GM12878 (cell line): ENCODE data around the gene PRUNE2. TPM values are rescaled to one million over a fixed set of nuclear protein-coding genes. Genes with fewer than 3 reads are reported as not detected.

Experiments used
- ATAC-seq: fragments of 200-7000 bp; cut with Tn5 transposase; 3 replicates; pipeline ENCODE4 v1.9.1; 2020; ENCODE audit warnings: mild to moderate bottlenecking, moderate library complexity
- BruUV-seq: library from RNA; stranded (reverse); fragments of 400-500 nt; replicated peaks from 2 replicates; lab custom pipeline; 2021; lab: Mats Ljungman, UMichigan
- CTCF ChIA-PET: fragments of 300-600 bp; sonication (Branson Sonifier 250); formaldehyde crosslinking; extraction: SDS; loops from one replicate; lab custom pipeline; 2021; ENCODE audit warnings: inconsistent platforms; lab: Yijun Ruan, JAX
- POLR2A ChIA-PET: fragments of 350-600 bp; formaldehyde crosslinking; extraction: SDS; loops from one replicate; lab custom pipeline; 2021; ENCODE audit warnings: inconsistent platforms; lab: Charles Lee
- RAD21 ChIA-PET: fragments of 300-600 bp; sonication (Branson Sonifier 250); formaldehyde crosslinking; loops from one replicate; lab custom pipeline; 2023; ENCODE audit warnings: antibody characterized with exemption; ENCODE audit not compliant: unreplicated experiment; lab: Charles Lee
- SMC1A ChIA-PET: fragments of 300-600 bp; sonication (Branson Sonifier 250); formaldehyde crosslinking; loops from one replicate; lab custom pipeline; 2023; ENCODE audit not compliant: unreplicated experiment, uncharacterized antibody; lab: Charles Lee
- DNase-seq: peaks from one replicate; pipeline ENCODE4 v3.0.0-alpha.2; 2011; ENCODE audit warnings: low read depth, low spot score
- FAIRE-seq: peaks from 3 replicates; lab custom pipeline; 2011; peaks lifted over from hg19 to GRCh38; lab: Jason Lieb, UNC
- H2AFZ ChIP-seq: 2 replicates; pipeline ENCODE4 v1.6.0; 2011; ENCODE audit warnings: low read depth, low read length, control low read depth; ENCODE audit not compliant: control insufficient read depth
- H3K27ac ChIP-seq: 2 replicates; pipeline ENCODE4 v1.5.1; 2011; ENCODE audit warnings: control low read depth; ENCODE audit not compliant: control insufficient read depth, insufficient read depth
- H3K27me3 ChIP-seq, 2 experiments: replicated peaks in 1 of 2; 2 replicates each; pipeline versions ENCODE4 v1.6.0 to v1.6.1; 2011; ENCODE audit warnings: low read length in 1 of 2; ENCODE audit not compliant: control insufficient read depth in 2 of 2, insufficient read depth in 2 of 2
- H3K36me3 ChIP-seq, 2 experiments: 2 replicates each; pipeline ENCODE4 v1.5.1; 2011; ENCODE audit warnings: low read length in 1 of 2; ENCODE audit not compliant: control insufficient read depth in 2 of 2, insufficient read depth in 2 of 2
- H3K4me1 ChIP-seq: 2 replicates; pipeline ENCODE4 v1.6.1; 2011; ENCODE audit warnings: mild to moderate bottlenecking, low read length, moderate library complexity, mixed read lengths; ENCODE audit not compliant: control insufficient read depth, insufficient read depth
- H3K4me2 ChIP-seq: 2 replicates; pipeline ENCODE4 v1.6.0; 2011; ENCODE audit warnings: control low read depth; ENCODE audit not compliant: control insufficient read depth, insufficient read depth
- H3K4me3 ChIP-seq: fragments of 200-600 bp; sonication (generic); 2 replicates; pipeline ENCODE4 v1.5.1; 2016
- H3K79me2 ChIP-seq: 2 replicates; pipeline ENCODE4 v1.6.0; 2011; ENCODE audit warnings: low read length; ENCODE audit not compliant: control insufficient read depth, insufficient read depth
- H3K9ac ChIP-seq: 2 replicates; pipeline ENCODE4 v1.8.0; 2011; ENCODE audit warnings: low read length, control low read depth, mixed read lengths; ENCODE audit not compliant: control insufficient read depth, insufficient read depth
- H3K9me3 ChIP-seq: replicated peaks from 3 replicates; pipeline ENCODE4 v1.5.1; 2011; ENCODE audit warnings: mild to moderate bottlenecking, low read length; ENCODE audit not compliant: control insufficient read depth, insufficient read depth
- H4K20me1 ChIP-seq: 2 replicates; pipeline ENCODE4 v1.6.0; 2011; ENCODE audit not compliant: control insufficient read depth, insufficient read depth
- KLF5 ChIP-seq: fragments of 450-650 bp; IDR thresholded peaks from 2 replicates; pipeline ENCODE4 v1.6.1; 2014; ENCODE audit warnings: mild to moderate bottlenecking; ENCODE audit not compliant: partially characterized antibody
- NR2F1 ChIP-seq: fragments of 450-650 bp; conservative IDR thresholded peaks from 2 replicates; pipeline ENCODE4 v1.6.1; 2017; ENCODE audit warnings: mild to moderate bottlenecking
- POU2F2 ChIP-seq: IDR thresholded peaks from 3 replicates; pipeline ENCODE4 v1.6.1; 2011; ENCODE audit warnings: low read depth, mild to moderate bottlenecking, low read length, borderline replicate concordance
- RB1 ChIP-seq: fragments of 450-650 bp; formaldehyde crosslinking; IDR thresholded peaks from 2 replicates; pipeline ENCODE4 v1.6.1; 2017; ENCODE audit warnings: mild to moderate bottlenecking, borderline replicate concordance
- SMAD5 ChIP-seq: IDR thresholded peaks from 2 replicates; pipeline ENCODE4 v1.6.1; 2016; ENCODE audit warnings: antibody characterized with exemption, low read depth
- ZNF217 ChIP-seq: fragments of 450-650 bp; IDR thresholded peaks from 2 replicates; pipeline ENCODE4 v1.6.1; 2017; ENCODE audit warnings: antibody characterized with exemption, mild to moderate bottlenecking
- ZNF274 ChIP-seq: IDR thresholded peaks from one replicate; pipeline ENCODE4 v1.8.0; 2011; ENCODE audit not compliant: insufficient read length, insufficient read depth
- WGBS: methylation state at CpG from one replicate; pipeline ENCODE4 v1.1.6; 2016; ENCODE audit warnings: low lambda C conversion rate; ENCODE audit not compliant: insufficient replicate concordance, insufficient coverage; ENCODE audit errors: missing lambda C conversion rate; 5-methylcytosine and 5-hydroxymethylcytosine counted together
- in situ Hi-C: fragments of 300-500 bp; cut with MboI; formaldehyde crosslinking; loops from 9 replicates; pipeline ENCODE4 v1.14.3; 2018; ENCODE audit warnings: mixed read lengths
- intact Hi-C: fragments of 100-400 bp; cut with micrococcal nuclease; formaldehyde crosslinking; loops from one replicate; pipeline ENCODE4 v1.14.2; 2022; ENCODE audit not compliant: unreplicated experiment
- polyA plus RNA-seq, 11 experiments: library from polyadenylated mRNA; depleted of rRNA in 4 of 11; unstranded in 6 of 11; stranded (reverse) in 5 of 11; fragments of >200 nt; fragmentation: Nextera tagmentation in 4 of 11; fragmentation: Illumina TruSeq in 1 of 11; extraction: Ambion mirVana in 4 of 11; extraction: Trizol in 1 of 11; gene quantifications; 1 replicate in 1 of 11; 2 replicates in 10 of 11; pipeline versions ENCODE4 v1.2.1 to v1.2.3, GENCODE V29; 2011 to 2016; ENCODE audit warnings: inconsistent platforms in 2 of 11, missing spikeins in 2 of 11, low read depth in 1 of 11
- total RNA-seq, 4 experiments: library from RNA; depleted of rRNA in 3 of 4; stranded (reverse); fragments of >200 nt in 3 of 4; fragmentation: Illumina TruSeq in 1 of 4; extraction: Trizol in 1 of 4; gene quantifications; 2 replicates each; pipeline versions ENCODE4 v1.2.1 to v1.2.3, GENCODE V29; 2013 to 2021
- TF ChIP-seq, protein P1 (sequence below): IDR thresholded peaks from 2 replicates; pipeline ENCODE4 v1.6.1; 2011; ENCODE audit warnings: borderline replicate concordance, low read depth, mild to moderate bottlenecking, moderate library complexity, mixed read lengths, low read length; ENCODE audit not compliant: insufficient read depth; ENCODE audit errors: extremely low read length
- TF ChIP-seq, protein P2 (sequence below): fragments of 450-650 bp; IDR thresholded peaks from 2 replicates; pipeline ENCODE4 v1.6.1; 2016; ENCODE audit warnings: mild to moderate bottlenecking
- TF ChIP-seq, protein P3 (sequence below): fragments of 450-650 bp; IDR thresholded peaks from 2 replicates; pipeline ENCODE4 v1.6.1; 2017; ENCODE audit warnings: borderline replicate concordance
- TF ChIP-seq, protein P4 (sequence below): fragments of 150-350 bp; IDR thresholded peaks from 2 replicates; pipeline ENCODE4 v1.6.1; 2014; ENCODE audit warnings: mild to moderate bottlenecking, low read depth, low read length
- TF ChIP-seq, protein P5 (sequence below): fragments of 450-650 bp; IDR thresholded peaks from 2 replicates; pipeline ENCODE4 v1.6.1; 2017; ENCODE audit warnings: mild to moderate bottlenecking, moderate library complexity
- TF ChIP-seq, protein P6 (sequence below): IDR thresholded peaks from 2 replicates; pipeline ENCODE4 v1.6.1; 2011; ENCODE audit warnings: low read depth, low read length, improper control_type of control experiment, borderline replicate concordance

PRUNE2 gene
- total and polyA plus RNA-seq, 10 of the 15 experiments (the other 5 are each of a cell fraction or from before 2014, with no cell fraction given): 0.07 to 0.63 (median 0.25) TPM

DNA sequence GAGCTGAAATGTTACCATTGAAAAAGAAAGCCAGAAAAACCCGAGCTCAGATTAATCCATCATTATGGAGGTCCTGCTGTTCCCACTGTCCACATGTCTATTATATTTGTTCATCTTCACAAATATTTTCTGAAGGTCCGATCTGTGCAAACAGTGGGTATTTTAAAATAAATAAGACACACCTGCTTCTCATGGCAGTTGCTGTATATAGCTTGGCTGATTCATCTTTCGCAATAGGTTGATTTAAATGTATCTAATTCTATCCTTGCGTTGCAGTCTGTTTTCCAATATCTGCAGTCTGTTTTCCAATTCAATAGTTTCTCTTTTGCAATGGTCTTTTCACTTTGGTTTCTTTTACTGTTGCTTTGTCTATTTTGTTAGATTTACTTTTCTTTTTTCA is 229.1 kb downstream of the PRUNE2 start:
- 41% methylated on average over 4 of the region's 4 CpGs for WGBS
- Histone ChIP-seq H3K9ac (no peak overlapping the region), H3K4me3 (no peak overlapping the region), H3K36me3 (no peaks in the 10 kb centered on the region), H3K27me3 (no peaks in the 10 kb centered on the region; a peak in 1 of 4 replicates), H4K20me1 (no peaks in the 10 kb centered on the region), H3K9me3 (no peaks in the 10 kb centered on the region; the same call in 2 of the 3 replicates), H3K27ac (no peak overlapping the region), H2AFZ (no peak overlapping the region), H3K79me2 (no peaks in the 10 kb centered on the region), H3K4me2 (no peak overlapping the region), H3K4me1 (no peaks in the 10 kb centered on the region)
- ChIA-PET POLR2A (no interaction called here), CTCF (no interaction called here), RAD21 (no interaction called here), SMC1A (no interaction called here)
- FAIRE-seq: no peak
- DNase-seq: no peak
- intact Hi-C loops (no loop called here), in situ Hi-C loops (no loop called here)
- ATAC-seq: no peak
- no TSS peak for BruUV-seq
- TF ChIP-seq ZNF274 (no peak), ZNF217 (no peak), KLF5 (no peak), RB1 (no peak), SMAD5 (no peak), NR2F1 (no peak), POU2F2 (no peak)
- TF ChIP-seq, protein P1, sequence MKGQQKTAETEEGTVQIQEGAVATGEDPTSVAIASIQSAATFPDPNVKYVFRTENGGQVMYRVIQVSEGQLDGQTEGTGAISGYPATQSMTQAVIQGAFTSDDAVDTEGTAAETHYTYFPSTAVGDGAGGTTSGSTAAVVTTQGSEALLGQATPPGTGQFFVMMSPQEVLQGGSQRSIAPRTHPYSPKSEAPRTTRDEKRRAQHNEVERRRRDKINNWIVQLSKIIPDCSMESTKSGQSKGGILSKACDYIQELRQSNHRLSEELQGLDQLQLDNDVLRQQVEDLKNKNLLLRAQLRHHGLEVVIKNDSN: no peak
- TF ChIP-seq, protein P2, sequence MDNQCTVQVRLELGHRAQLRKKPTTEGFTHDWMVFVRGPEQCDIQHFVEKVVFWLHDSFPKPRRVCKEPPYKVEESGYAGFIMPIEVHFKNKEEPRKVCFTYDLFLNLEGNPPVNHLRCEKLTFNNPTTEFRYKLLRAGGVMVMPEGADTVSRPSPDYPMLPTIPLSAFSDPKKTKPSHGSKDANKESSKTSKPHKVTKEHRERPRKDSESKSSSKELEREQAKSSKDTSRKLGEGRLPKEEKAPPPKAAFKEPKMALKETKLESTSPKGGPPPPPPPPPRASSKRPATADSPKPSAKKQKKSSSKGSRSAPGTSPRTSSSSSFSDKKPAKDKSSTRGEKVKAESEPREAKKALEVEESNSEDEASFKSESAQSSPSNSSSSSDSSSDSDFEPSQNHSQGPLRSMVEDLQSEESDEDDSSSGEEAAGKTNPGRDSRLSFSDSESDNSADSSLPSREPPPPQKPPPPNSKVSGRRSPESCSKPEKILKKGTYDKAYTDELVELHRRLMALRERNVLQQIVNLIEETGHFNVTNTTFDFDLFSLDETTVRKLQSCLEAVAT: no peak
- TF ChIP-seq, protein P3, sequence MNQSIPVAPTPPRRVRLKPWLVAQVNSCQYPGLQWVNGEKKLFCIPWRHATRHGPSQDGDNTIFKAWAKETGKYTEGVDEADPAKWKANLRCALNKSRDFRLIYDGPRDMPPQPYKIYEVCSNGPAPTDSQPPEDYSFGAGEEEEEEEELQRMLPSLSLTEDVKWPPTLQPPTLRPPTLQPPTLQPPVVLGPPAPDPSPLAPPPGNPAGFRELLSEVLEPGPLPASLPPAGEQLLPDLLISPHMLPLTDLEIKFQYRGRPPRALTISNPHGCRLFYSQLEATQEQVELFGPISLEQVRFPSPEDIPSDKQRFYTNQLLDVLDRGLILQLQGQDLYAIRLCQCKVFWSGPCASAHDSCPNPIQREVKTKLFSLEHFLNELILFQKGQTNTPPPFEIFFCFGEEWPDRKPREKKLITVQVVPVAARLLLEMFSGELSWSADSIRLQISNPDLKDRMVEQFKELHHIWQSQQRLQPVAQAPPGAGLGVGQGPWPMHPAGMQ: no peak
- TF ChIP-seq, protein P4, sequence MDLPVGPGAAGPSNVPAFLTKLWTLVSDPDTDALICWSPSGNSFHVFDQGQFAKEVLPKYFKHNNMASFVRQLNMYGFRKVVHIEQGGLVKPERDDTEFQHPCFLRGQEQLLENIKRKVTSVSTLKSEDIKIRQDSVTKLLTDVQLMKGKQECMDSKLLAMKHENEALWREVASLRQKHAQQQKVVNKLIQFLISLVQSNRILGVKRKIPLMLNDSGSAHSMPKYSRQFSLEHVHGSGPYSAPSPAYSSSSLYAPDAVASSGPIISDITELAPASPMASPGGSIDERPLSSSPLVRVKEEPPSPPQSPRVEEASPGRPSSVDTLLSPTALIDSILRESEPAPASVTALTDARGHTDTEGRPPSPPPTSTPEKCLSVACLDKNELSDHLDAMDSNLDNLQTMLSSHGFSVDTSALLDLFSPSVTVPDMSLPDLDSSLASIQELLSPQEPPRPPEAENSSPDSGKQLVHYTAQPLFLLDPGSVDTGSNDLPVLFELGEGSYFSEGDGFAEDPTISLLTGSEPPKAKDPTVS: no peak
- TF ChIP-seq, protein P5, sequence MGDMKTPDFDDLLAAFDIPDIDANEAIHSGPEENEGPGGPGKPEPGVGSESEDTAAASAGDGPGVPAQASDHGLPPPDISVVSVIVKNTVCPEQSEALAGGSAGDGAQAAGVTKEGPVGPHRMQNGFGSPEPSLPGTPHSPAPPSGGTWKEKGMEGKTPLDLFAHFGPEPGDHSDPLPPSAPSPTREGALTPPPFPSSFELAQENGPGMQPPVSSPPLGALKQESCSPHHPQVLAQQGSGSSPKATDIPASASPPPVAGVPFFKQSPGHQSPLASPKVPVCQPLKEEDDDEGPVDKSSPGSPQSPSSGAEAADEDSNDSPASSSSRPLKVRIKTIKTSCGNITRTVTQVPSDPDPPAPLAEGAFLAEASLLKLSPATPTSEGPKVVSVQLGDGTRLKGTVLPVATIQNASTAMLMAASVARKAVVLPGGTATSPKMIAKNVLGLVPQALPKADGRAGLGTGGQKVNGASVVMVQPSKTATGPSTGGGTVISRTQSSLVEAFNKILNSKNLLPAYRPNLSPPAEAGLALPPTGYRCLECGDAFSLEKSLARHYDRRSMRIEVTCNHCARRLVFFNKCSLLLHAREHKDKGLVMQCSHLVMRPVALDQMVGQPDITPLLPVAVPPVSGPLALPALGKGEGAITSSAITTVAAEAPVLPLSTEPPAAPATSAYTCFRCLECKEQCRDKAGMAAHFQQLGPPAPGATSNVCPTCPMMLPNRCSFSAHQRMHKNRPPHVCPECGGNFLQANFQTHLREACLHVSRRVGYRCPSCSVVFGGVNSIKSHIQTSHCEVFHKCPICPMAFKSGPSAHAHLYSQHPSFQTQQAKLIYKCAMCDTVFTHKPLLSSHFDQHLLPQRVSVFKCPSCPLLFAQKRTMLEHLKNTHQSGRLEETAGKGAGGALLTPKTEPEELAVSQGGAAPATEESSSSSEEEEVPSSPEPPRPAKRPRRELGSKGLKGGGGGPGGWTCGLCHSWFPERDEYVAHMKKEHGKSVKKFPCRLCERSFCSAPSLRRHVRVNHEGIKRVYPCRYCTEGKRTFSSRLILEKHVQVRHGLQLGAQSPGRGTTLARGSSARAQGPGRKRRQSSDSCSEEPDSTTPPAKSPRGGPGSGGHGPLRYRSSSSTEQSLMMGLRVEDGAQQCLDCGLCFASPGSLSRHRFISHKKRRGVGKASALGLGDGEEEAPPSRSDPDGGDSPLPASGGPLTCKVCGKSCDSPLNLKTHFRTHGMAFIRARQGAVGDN: no peak
- TF ChIP-seq, protein P6, sequence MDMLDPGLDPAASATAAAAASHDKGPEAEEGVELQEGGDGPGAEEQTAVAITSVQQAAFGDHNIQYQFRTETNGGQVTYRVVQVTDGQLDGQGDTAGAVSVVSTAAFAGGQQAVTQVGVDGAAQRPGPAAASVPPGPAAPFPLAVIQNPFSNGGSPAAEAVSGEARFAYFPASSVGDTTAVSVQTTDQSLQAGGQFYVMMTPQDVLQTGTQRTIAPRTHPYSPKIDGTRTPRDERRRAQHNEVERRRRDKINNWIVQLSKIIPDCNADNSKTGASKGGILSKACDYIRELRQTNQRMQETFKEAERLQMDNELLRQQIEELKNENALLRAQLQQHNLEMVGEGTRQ: no peak
